ENCODE measurements around the gene RAB33B. TPM values are rescaled to one million over a fixed set of nuclear protein-coding genes. Genes with fewer than 3 reads are reported as not detected.

Gene RAB33B
- total RNA-seq, 1 experiment from 2014 or later, result 5.9 TPM

- no peak overlapping the region for H3K4me3 Mint-ChIP-seq (ENCODE audit: low read depth, unreplicated experiment)
- no TSS peak for BruUV-seq (replicated peaks)
- no peak for DNase-seq
- no peaks in the 10 kb centered on the region for H3K27me3 Mint-ChIP-seq (ENCODE audit: unreplicated experiment)
- no peak overlapping the region for H3K27ac Mint-ChIP-seq (ENCODE audit: unreplicated experiment)
- CTCF ChIA-PET, result no interaction called here
- H3K36me3 Mint-ChIP-seq (ENCODE audit: insufficient read depth, unreplicated experiment), result peaks cover 7% of the 10 kb centered on the region
- peaks cover 10% of the 10 kb centered on the region for H3K4me1 Mint-ChIP-seq (ENCODE audit: low read depth, unreplicated experiment)
- no peaks in the 10 kb centered on the region for H3K9me3 Mint-ChIP-seq (ENCODE audit: low read depth, unreplicated experiment)
- TF ChIP-seq CTCF (IDR thresholded peaks at IDR 0.05; ENCODE audit: unreplicated experiment), result no peak
- intact Hi-C loops (cut with micrococcal nuclease; ENCODE audit: unreplicated experiment), result loop anchor here (10.0 kb wide), 1 partner anchor 85 kb away; no protein-coding TSS in a partner anchor
Measured at GRCh38 chr4:139419388-139419914, 34.5 kb upstream of the RAB33B start.

- H3K4me1 Mint-ChIP-seq (ENCODE audit: low read depth, unreplicated experiment), result no peaks in the 10 kb centered on the region
- no peak for DNase-seq
- intact Hi-C loops (cut with micrococcal nuclease; ENCODE audit: unreplicated experiment), result no loop called here
- BruUV-seq (replicated peaks), result no TSS peak
- H3K27ac Mint-ChIP-seq (ENCODE audit: unreplicated experiment), result no peak overlapping the region
- CTCF ChIA-PET, result no interaction called here
- TF ChIP-seq CTCF (IDR thresholded peaks at IDR 0.05; ENCODE audit: unreplicated experiment), result no peak
- H3K36me3 Mint-ChIP-seq (ENCODE audit: insufficient read depth, unreplicated experiment), result peaks cover 7% of the 10 kb centered on the region
- no peaks in the 10 kb centered on the region for H3K27me3 Mint-ChIP-seq (ENCODE audit: unreplicated experiment)
- no peak overlapping the region for H3K4me3 Mint-ChIP-seq (ENCODE audit: low read depth, unreplicated experiment)
- no peaks in the 10 kb centered on the region for H3K9me3 Mint-ChIP-seq (ENCODE audit: low read depth, unreplicated experiment)
Measured at GRCh38 chr4:139420652-139421051, 33.3 kb upstream of the RAB33B start.

GRCh38 chr4:139436122-139436521 lies 17.8 kb upstream of the RAB33B start:
- DNase-seq, result no peak
- H3K36me3 Mint-ChIP-seq (ENCODE audit: insufficient read depth, unreplicated experiment), result peaks cover 8% of the 10 kb centered on the region
- no peak overlapping the region for H3K27ac Mint-ChIP-seq (ENCODE audit: unreplicated experiment)
- intact Hi-C loops (cut with micrococcal nuclease; ENCODE audit: unreplicated experiment), result no loop called here
- no peaks in the 10 kb centered on the region for H3K4me1 Mint-ChIP-seq (ENCODE audit: low read depth, unreplicated experiment)
- H3K4me3 Mint-ChIP-seq (ENCODE audit: low read depth, unreplicated experiment), result no peak overlapping the region
- H3K9me3 Mint-ChIP-seq (ENCODE audit: low read depth, unreplicated experiment), result no peaks in the 10 kb centered on the region
- H3K27me3 Mint-ChIP-seq (ENCODE audit: unreplicated experiment), result no peaks in the 10 kb centered on the region
- no peak for TF ChIP-seq CTCF (IDR thresholded peaks at IDR 0.05; ENCODE audit: unreplicated experiment)
- CTCF ChIA-PET, result no interaction called here
- no TSS peak for BruUV-seq (replicated peaks)

GRCh38 chr4:139438141-139438540 lies 15.8 kb upstream of the RAB33B start:
- no peaks in the 10 kb centered on the region for H3K9me3 Mint-ChIP-seq (ENCODE audit: low read depth, unreplicated experiment)
- H3K4me1 Mint-ChIP-seq (ENCODE audit: low read depth, unreplicated experiment), result no peaks in the 10 kb centered on the region
- CTCF ChIA-PET, result no interaction called here
- intact Hi-C loops (cut with micrococcal nuclease; ENCODE audit: unreplicated experiment), result no loop called here
- TF ChIP-seq CTCF (IDR thresholded peaks at IDR 0.05; ENCODE audit: unreplicated experiment), result no peak
- no peak for DNase-seq
- H3K4me3 Mint-ChIP-seq (ENCODE audit: low read depth, unreplicated experiment), result no peak overlapping the region
- BruUV-seq (replicated peaks), result no TSS peak
- no peaks in the 10 kb centered on the region for H3K36me3 Mint-ChIP-seq (ENCODE audit: insufficient read depth, unreplicated experiment)
- H3K27me3 Mint-ChIP-seq (ENCODE audit: unreplicated experiment), result no peaks in the 10 kb centered on the region
- H3K27ac Mint-ChIP-seq (ENCODE audit: unreplicated experiment), result no peak overlapping the region
